Inflammatory macrophage treated with lipopolysaccharide for 4 hours (primary cell): ENCODE results near the gene RLBP1.
A peak's percentile ranks its signal among the peaks of the same experiment; 100 is the strongest.

ENCODE experiments used
- DNase-seq: peaks from one replicate; pipeline ENCODE4 v3.0.0-alpha.2; 2020

The RLBP1 gene

GRCh38 chr15:89177633-89178306, 43.6 kb downstream of the RLBP1 start:
- DNase-seq = peak; percentile 67

GRCh38 chr15:89177116-89177515, 44.3 kb downstream of the RLBP1 start:
- DNase-seq = no peak

DNA sequence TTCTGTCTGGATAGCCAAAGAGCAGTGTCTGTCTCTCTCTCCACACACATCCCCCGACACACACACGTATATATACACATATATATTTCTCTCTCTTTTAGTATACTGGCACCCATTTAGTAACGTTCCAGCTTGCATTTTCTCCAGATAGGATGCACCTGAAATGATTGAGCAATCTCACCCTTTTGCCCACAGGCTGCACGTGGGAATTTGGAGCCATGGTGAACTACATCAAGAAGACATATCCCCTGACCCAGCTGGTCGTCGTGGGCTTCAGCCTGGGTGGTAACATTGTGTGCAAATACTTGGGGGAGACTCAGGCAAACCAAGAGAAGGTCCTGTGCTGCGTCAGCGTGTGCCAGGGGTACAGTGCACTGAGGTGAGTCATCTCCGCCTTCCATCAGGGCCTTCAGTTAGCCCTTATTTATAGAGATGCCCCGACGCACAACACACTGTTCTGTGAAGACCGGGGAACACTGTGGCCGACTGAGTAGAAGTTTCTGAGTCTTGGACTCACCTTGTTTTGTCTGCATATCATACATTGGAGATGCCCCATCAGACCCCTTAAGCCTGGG, 45.7 kb downstream of the RLBP1 start:
- no peak for DNase-seq

- no peak for DNase-seq
Observed at GRCh38 chr15:89174476-89174875, 46.9 kb downstream of the RLBP1 start.

DNA sequence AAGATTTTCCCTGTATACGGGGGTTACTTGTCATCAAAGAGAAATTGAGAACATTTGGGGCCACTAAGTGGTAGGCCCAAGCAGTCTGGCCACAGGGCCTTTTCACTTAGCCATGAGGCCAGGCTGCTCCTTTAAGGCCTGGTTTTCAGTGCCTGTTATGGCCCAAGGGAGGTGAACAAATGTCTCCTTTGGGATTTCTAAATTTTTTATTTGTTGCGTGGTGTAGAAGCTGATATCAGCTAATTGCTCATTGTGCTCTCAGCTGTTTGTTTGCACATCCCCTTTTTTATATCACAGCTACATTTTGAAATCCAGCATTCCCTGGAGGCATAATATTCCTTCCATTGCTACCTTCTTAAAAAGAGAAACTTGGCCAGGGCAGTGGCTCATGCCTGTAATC, 48.5 kb downstream of the RLBP1 start:
- DNase-seq = no peak

DNA sequence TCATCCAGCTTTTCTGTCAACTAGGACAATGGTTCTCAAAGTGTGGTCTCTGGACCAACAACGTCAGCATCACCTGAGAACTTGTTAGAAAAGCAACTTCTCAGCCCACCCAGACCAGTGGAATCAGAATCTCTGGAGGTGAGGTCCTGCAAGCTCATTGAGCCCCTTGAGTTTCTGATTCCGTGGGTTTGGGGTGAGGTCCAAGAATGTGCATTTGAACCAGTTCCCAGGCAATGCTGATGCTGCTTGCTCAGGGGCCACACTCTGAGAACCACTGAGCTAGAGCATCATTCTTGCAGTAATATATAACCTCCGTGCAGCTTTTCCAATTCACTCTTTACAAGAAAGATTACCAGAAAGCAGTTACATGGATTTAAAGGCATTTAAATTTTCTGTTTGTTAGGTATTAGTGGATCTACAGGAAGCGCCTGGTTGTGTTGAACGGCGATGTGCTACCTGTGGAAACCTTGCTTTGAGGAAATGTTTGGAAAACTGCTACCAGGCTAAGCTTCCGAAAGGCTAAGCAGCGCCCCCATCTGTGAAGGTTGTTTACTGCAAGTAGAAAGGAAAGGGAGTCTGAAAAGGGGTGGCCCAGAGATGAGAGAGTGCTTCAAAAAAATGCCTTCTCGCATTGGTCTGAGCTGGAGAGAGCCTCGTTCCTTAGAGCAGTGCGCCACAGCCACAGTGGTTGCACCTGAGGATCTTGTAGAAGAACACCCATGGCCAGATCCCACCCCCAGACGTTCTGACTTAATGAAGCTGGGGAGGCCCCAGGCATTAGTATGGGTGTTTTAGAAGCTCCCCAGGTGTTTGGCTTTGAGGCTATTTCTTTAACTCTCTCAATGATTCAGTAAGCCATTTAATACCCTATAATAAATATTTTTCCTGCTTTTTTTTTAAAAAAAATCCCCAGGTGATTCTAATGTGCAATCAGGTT, 50.0 kb downstream of the RLBP1 start:
- peak; percentile 44 for DNase-seq

GRCh38 chr15:89170364-89170763, 51.0 kb downstream of the RLBP1 start:
- no peak for DNase-seq

GRCh38 chr15:89168316-89168833, 53.0 kb downstream of the RLBP1 start:
- no peak for DNase-seq

DNA sequence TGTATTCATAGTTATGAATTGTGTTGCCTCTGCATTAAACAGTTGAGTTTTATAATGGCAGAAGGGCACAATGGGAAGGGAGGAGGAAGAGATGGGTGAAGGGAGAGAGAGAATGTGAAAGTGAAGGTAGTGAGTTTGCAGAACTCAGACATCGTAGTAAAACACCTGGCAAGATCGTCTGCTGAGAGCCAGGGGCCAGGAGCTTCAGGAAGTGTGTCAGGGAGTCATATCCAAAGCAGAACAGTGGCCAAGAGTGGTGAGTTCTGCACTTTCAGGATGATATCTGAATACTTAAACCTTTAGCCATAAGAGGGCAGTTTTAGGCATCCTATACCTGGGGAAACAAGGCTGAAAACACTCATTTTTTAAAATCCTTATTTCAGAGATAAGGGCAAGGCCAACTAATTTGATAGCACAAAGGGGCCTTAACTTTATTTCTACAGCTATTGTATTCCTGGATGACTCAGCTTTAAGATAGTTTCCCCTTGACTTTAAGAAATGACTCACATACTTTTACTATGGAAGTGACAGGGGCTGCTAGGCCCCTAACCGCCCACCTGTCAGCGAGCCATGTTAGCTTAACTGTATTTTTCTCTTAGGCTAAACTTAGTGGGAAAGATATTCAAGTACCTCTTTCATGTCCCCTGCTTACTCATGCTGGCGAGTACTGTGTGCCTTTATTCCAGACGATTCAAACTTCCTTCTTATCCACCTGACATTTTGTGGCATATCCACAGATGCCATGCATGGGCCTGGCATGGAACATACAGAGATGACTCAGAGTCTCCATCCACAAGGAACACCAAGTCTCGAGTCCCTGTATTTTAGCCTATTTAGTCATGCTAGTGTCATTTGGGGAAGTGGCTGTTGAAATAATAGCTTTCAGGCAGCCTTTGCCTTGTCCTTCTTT, 53.9 kb downstream of the RLBP1 start:
- DNase-seq = peak; percentile 85

GRCh38 chr15:89165677-89166076, 55.7 kb downstream of the RLBP1 start:
- DNase-seq = no peak

DNA sequence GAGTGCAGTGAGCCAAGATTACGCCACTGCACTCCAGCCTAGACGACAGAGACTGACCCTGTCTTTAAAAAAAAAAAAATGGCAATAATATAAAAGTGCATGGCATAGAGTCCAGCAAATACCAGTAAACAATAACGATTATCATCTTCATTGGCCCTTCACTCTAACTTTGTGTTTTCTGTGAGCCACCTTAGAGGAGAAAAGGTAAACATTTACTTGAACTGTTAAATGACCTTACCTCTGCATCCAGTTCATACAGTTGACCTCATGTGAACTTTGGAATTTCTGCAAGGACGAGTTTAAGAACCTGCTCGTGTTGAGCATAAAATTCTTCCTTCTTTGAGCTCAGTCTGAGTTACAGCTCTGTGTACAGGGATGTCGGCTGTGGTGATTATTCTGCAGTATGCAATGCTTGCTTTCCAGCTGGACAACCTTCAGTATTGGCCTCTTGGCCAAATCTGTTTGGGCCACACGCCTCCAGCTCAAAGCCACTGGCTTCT, 56.6 kb downstream of the RLBP1 start:
- DNase-seq = no peak

DNA sequence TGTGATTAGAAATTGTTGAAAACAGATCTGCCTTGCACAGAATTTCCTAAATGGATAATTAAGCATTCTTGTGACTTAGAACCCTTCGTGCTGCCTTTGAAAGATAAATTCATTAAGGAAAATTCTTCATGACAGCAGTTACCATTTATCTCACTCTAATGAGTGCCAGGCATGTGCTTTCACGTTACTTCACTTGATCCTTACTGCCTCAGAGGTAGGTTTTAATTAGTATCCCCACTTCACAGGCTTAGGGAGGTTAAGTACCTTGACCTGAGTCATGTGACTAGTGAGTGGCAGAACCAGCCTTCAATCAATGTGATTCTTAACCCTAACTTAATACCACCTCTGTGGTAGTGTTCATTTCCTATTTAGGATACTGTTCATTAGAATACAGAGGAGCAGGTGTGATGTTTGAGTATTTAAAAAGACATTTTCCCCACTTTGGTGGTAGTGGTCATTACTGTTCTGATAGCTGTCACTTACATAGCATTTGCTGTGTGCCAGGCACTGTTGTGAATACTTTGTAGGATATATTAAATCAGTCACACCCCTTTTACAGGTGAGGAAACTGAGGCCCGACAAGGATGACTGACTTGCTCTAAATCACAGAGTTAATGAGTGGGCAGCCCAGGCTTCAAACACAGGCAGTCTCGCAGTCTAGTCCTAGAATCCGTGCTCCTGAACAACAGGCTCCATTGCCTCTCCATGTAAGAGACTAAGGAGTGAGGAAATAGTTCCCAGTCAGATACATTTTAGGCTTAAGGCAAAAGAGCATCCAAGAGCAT, 57.9 kb downstream of the RLBP1 start:
- no peak for DNase-seq

- no peak for DNase-seq
Observed at GRCh38 chr15:89161666-89162065, 59.7 kb downstream of the RLBP1 start.
